Activated T-cell treated with anti-CD3 and anti-CD28 coated beads, Interleukin-2, amount 50 U/mL, for 1 hour (primary cell): Measurements from ENCODE around the gene LGR5.

Source experiments
- DNase-seq: peaks from one replicate; pipeline ENCODE4 v3.0.0-alpha.2; 2020

LGR5 gene

GRCh38 chr12:71439613-71440344 is at the start of gene LGR5:
LGR5 (plus strand) TSS chr12:71439798; CDS start chr12:71440081, 283 bp downstream.
- DNase-seq, result no peak

GRCh38 chr12:71392521-71393145 is 47.0 kb upstream of the LGR5 start:
- no peak for DNase-seq

- no peak for DNase-seq
Observed at GRCh38 chr12:71393625-71394024, 46.0 kb upstream of the LGR5 start.

GRCh38 chr12:71397433-71397954 is 42.1 kb upstream of the LGR5 start:
- no peak for DNase-seq

- no peak for DNase-seq
Observed at GRCh38 chr12:71399197-71399596, 40.4 kb upstream of the LGR5 start.

GRCh38 chr12:71400481-71400880 is 39.1 kb upstream of the LGR5 start:
- no peak for DNase-seq

- DNase-seq, result no peak
Observed at GRCh38 chr12:71405884-71406283, 33.7 kb upstream of the LGR5 start.

- no peak for DNase-seq
Observed at GRCh38 chr12:71407732-71408131, 31.9 kb upstream of the LGR5 start.

- DNase-seq, result no peak
Observed at GRCh38 chr12:71410844-71411243, 28.8 kb upstream of the LGR5 start.

- DNase-seq, result no peak
Observed at GRCh38 chr12:71411635-71412034, 28.0 kb upstream of the LGR5 start.

- DNase-seq, result no peak
Observed at GRCh38 chr12:71415336-71416231, 24.0 kb upstream of the LGR5 start.

- no peak for DNase-seq
Observed at GRCh38 chr12:71417181-71417580, 22.4 kb upstream of the LGR5 start.

GRCh38 chr12:71420775-71421406 is 18.7 kb upstream of the LGR5 start:
- DNase-seq, result no peak

- no peak for DNase-seq
Observed at GRCh38 chr12:71425568-71426299, 13.9 kb upstream of the LGR5 start.

- no peak for DNase-seq
Observed at GRCh38 chr12:71426300-71427047, 13.1 kb upstream of the LGR5 start.

- no peak for DNase-seq
Observed at GRCh38 chr12:71430756-71431155, 8.8 kb upstream of the LGR5 start.

- no peak for DNase-seq
Observed at GRCh38 chr12:71431991-71432390, 7.6 kb upstream of the LGR5 start.

- no peak for DNase-seq
Observed at GRCh38 chr12:71432936-71433335, 6.7 kb upstream of the LGR5 start.

- DNase-seq, result no peak
Observed at GRCh38 chr12:71436696-71437095, 2.9 kb upstream of the LGR5 start.

GRCh38 chr12:71438670-71439361 is 782 bp upstream of the LGR5 start:
- no peak for DNase-seq

GRCh38 chr12:71439362-71439612 is 311 bp upstream of the LGR5 start:
- no peak for DNase-seq
